HepG2 (cell line): ENCODE measurements around the gene PRPSAP1. TPM values are rescaled to one million over a fixed set of nuclear protein-coding genes. Genes with fewer than 3 reads are reported as not detected.

Experiments
- ATF3 ChIP-seq: sonication (generic); formaldehyde crosslinking; IDR thresholded peaks from 2 replicates; pipeline ENCODE4 v1.4.0; 2020; ENCODE audit warnings: missing genetic modification reagents
- DNMT3B ChIP-seq: conservative IDR thresholded peaks from 2 replicates; pipeline ENCODE4 v1.6.1; 2016; ENCODE audit warnings: missing biosample characterization, control low read depth
- GMEB2 ChIP-seq: IDR thresholded peaks from 2 replicates; pipeline ENCODE4 v1.6.1; 2016; ENCODE audit warnings: missing biosample characterization, missing genetic modification reagents, low read depth
- GRHL1 ChIP-seq: sonication (generic); formaldehyde crosslinking; conservative IDR thresholded peaks from 2 replicates; pipeline ENCODE4 v1.8.0; 2022; ENCODE audit warnings: missing genetic modification reagents
- HMGA1 ChIP-seq: sonication (generic); formaldehyde crosslinking; conservative IDR thresholded peaks from 2 replicates; pipeline ENCODE4 v1.4.0; 2020; ENCODE audit warnings: missing genetic modification reagents
- KDM3A ChIP-seq: IDR thresholded peaks from 2 replicates; pipeline ENCODE4 v1.6.1; 2018; ENCODE audit warnings: low read depth, missing compliant biosample characterization
- MBNL3 ChIP-seq: fragments of 250-450 bp; sonication (Bioruptor Pico); conservative IDR thresholded peaks from 2 replicates; pipeline ENCODE4 v1.8.0; 2022; ENCODE audit warnings: mild to moderate bottlenecking, inconsistent platforms
- MEF2D ChIP-seq: sonication (generic); formaldehyde crosslinking; IDR thresholded peaks from 2 replicates; pipeline ENCODE4 v1.5.1; 2020; ENCODE audit warnings: mild to moderate bottlenecking, missing genetic modification reagents
- NAIF1 ChIP-seq: sonication (generic); formaldehyde crosslinking; IDR thresholded peaks from 2 replicates; pipeline ENCODE4 v1.5.0; 2020; ENCODE audit warnings: mild to moderate bottlenecking, missing genetic modification reagents, borderline replicate concordance
- NBN ChIP-seq: fragments of 450-650 bp; conservative IDR thresholded peaks from 2 replicates; pipeline ENCODE4 v1.6.1; 2017
- NCOR1 ChIP-seq: fragments of 200-600 bp; sonication (generic); IDR thresholded peaks from 2 replicates; pipeline ENCODE4 v1.7.0; 2017; ENCODE audit warnings: antibody characterized with exemption, low read length, borderline replicate concordance
- NFKB2 ChIP-seq: sonication (generic); formaldehyde crosslinking; IDR thresholded peaks from 2 replicates; pipeline ENCODE4 v1.4.0; 2020; ENCODE audit warnings: missing genetic modification reagents, borderline replicate concordance
- NR2F6 ChIP-seq, 2 experiments: IDR thresholded peaks; 2 replicates each; pipeline ENCODE4 v1.6.1; 2016; ENCODE audit warnings: antibody characterized with exemption in 1 of 2, mild to moderate bottlenecking in 1 of 2
- RARA ChIP-seq: IDR thresholded peaks from 2 replicates; pipeline ENCODE4 v1.6.1; 2016; ENCODE audit warnings: missing genetic modification reagents, missing compliant biosample characterization
- RBAK ChIP-seq: sonication (generic); formaldehyde crosslinking; IDR thresholded peaks from 2 replicates; pipeline ENCODE4 v1.5.1; 2020; ENCODE audit warnings: mild to moderate bottlenecking, missing genetic modification reagents
- RFX3 ChIP-seq: IDR thresholded peaks from 2 replicates; pipeline ENCODE4 v1.6.1; 2016; ENCODE audit warnings: missing biosample characterization, missing genetic modification reagents
- SCMH1 ChIP-seq: sonication (generic); formaldehyde crosslinking; IDR thresholded peaks from 2 replicates; pipeline ENCODE4 v1.9.0; 2021; ENCODE audit warnings: missing genetic modification reagents, mild to moderate bottlenecking, borderline replicate concordance
- ZBTB43 ChIP-seq: sonication (generic); formaldehyde crosslinking; conservative IDR thresholded peaks from 2 replicates; pipeline ENCODE4 v1.4.0; 2020; ENCODE audit warnings: missing genetic modification reagents
- ZMYM2 ChIP-seq: sonication (generic); formaldehyde crosslinking; IDR thresholded peaks from 2 replicates; pipeline ENCODE4 v1.8.0; 2022; ENCODE audit warnings: mild to moderate bottlenecking, missing genetic modification reagents
- ZNF317 ChIP-seq: sonication (generic); formaldehyde crosslinking; IDR thresholded peaks from 2 replicates; pipeline ENCODE4 v1.5.0; 2020; ENCODE audit warnings: mild to moderate bottlenecking, missing genetic modification reagents
- ZNF331 ChIP-seq: sonication (generic); formaldehyde crosslinking; IDR thresholded peaks from 2 replicates; pipeline ENCODE4 v1.4.0; 2020; ENCODE audit warnings: missing genetic modification reagents
- ZNF382 ChIP-seq: sonication (generic); formaldehyde crosslinking; IDR thresholded peaks from 2 replicates; pipeline ENCODE4 v1.5.0; 2020; ENCODE audit warnings: missing genetic modification reagents, mild to moderate bottlenecking, borderline replicate concordance
- ZNF432 ChIP-seq: sonication (generic); formaldehyde crosslinking; IDR thresholded peaks from 2 replicates; pipeline ENCODE4 v1.5.0; 2020; ENCODE audit warnings: missing genetic modification reagents, mild to moderate bottlenecking, borderline replicate concordance
- ZNF572 ChIP-seq: sonication (generic); formaldehyde crosslinking; IDR thresholded peaks from 2 replicates; pipeline ENCODE4 v1.5.1; 2020; ENCODE audit warnings: mild to moderate bottlenecking, missing genetic modification reagents
- ZNF614 ChIP-seq: IDR thresholded peaks from 2 replicates; pipeline ENCODE4 v1.6.1; 2018; ENCODE audit warnings: missing biosample characterization, missing genetic modification reagents, inconsistent platforms, borderline replicate concordance
- ZNF878 ChIP-seq: sonication (generic); formaldehyde crosslinking; IDR thresholded peaks from 2 replicates; pipeline ENCODE4 v1.8.1; 2023; ENCODE audit warnings: mild to moderate bottlenecking, missing genetic modification reagents, moderate library complexity
- ZSCAN9 ChIP-seq: IDR thresholded peaks from 2 replicates; pipeline ENCODE4 v1.6.1; 2016; ENCODE audit warnings: borderline replicate concordance
- polyA plus RNA-seq, 8 experiments: library from polyadenylated mRNA; depleted of rRNA in 3 of 8; stranded (reverse) in 7 of 8; unstranded in 1 of 8; fragments of >200 nt; fragmentation: Illumina TruSeq in 4 of 8; extraction: Trizol in 4 of 8; gene quantifications; 2 replicates each; pipeline versions ENCODE4 v1.2.1 to v1.2.3, GENCODE V29; 2011 to 2016; ENCODE audit warnings: low read depth in 4 of 8, missing spikeins in 1 of 8, mixed read lengths in 1 of 8; ENCODE audit not compliant: insufficient read depth in 1 of 8
- total RNA-seq, 5 experiments: library from RNA; depleted of rRNA; stranded (reverse); fragments of >200 nt; fragmentation: Illumina TruSeq; extraction: Trizol; gene quantifications; 2 replicates each; pipeline ENCODE4 v1.2.3, GENCODE V29; 2016; ENCODE audit warnings: low read depth in 1 of 5

The PRPSAP1 gene
- total and polyA plus RNA-seq, 2 of the 13 experiments (the other 11 are each of a cell fraction or from before 2014, with no cell fraction given), result 91.1 to 314 TPM

- peak; percentile 33; the same call in 1 of the 2 replicates for TF ChIP-seq ATF3 (CRISPR knock-in tag)
- TF ChIP-seq ZNF382 (CRISPR knock-in tag), result no peak
- no peak for TF ChIP-seq ZSCAN9 (CRISPR knock-in tag)
- peak; percentile 74 for TF ChIP-seq MEF2D
- no peak for TF ChIP-seq GRHL1 (CRISPR knock-in tag)
- no peak for TF ChIP-seq ZNF572
- TF ChIP-seq RBAK, result no peak
- TF ChIP-seq ZBTB43 (CRISPR knock-in tag), result 0 out of 2 replicates have a peak, but pooled peaks have one; percentile 39
- peak; percentile 81 for TF ChIP-seq ZNF331 (CRISPR knock-in tag)
- TF ChIP-seq KDM3A (CRISPR knock-in tag), result peak; percentile 44; the same call in 1 of the 2 replicates
- peak; percentile 35; the same call in 1 of the 2 replicates for TF ChIP-seq NCOR1
- no peak for TF ChIP-seq GMEB2 (CRISPR knock-in tag)
- TF ChIP-seq NFKB2, result no peak
- TF ChIP-seq ZNF878 (CRISPR knock-in tag), result peak; percentile 14; the same call in 1 of the 2 replicates
- TF ChIP-seq HMGA1, result no peak
- TF ChIP-seq ZNF432 (CRISPR knock-in tag), result 0 out of 2 replicates have a peak, but pooled peaks have one; percentile 54
- TF ChIP-seq DNMT3B, result peak; percentile 83; the same call in 1 of the 2 replicates
- TF ChIP-seq ZNF317 (CRISPR knock-in tag), result peak; percentile 87
- peak; percentile 77; the same call in 1 of the 2 replicates for TF ChIP-seq NAIF1 (CRISPR knock-in tag)
- TF ChIP-seq RARA (CRISPR knock-in tag), result peak; percentile 77
- no peak for TF ChIP-seq ZMYM2 (CRISPR knock-in tag)
- peak; percentile 97 for TF ChIP-seq NR2F6 (IDR thresholded peaks at IDR 0.05)
- TF ChIP-seq NR2F6 (CRISPR knock-in tag; IDR thresholded peaks at IDR 0.05), result peak; percentile 97
- no peak for TF ChIP-seq MBNL3 (CRISPR knock-in tag)
- TF ChIP-seq SCMH1, result no peak
- no peak for TF ChIP-seq NBN
- no peak for TF ChIP-seq RFX3 (CRISPR knock-in tag)
- TF ChIP-seq ZNF614 (CRISPR knock-in tag), result peak; percentile 45; the same call in 1 of the 2 replicates
Measured at GRCh38 chr17:76382351-76382802, 28.7 kb upstream of the PRPSAP1 start (continued).
